HG03571 (cell line): ENCODE data around the gene MAT1A.
"Not testable (repeated sequence)": the region's sequence is repeated elsewhere in the genome, so short reads cannot be mapped to it uniquely, and the experiment has no call there.

Experiments used
- ATAC-seq: cut with Tn5 transposase; IDR thresholded peaks from one replicate; pipeline ENCODE4 v1.9.1; 2021; ENCODE audit not compliant: unreplicated experiment

Gene MAT1A

DNA sequence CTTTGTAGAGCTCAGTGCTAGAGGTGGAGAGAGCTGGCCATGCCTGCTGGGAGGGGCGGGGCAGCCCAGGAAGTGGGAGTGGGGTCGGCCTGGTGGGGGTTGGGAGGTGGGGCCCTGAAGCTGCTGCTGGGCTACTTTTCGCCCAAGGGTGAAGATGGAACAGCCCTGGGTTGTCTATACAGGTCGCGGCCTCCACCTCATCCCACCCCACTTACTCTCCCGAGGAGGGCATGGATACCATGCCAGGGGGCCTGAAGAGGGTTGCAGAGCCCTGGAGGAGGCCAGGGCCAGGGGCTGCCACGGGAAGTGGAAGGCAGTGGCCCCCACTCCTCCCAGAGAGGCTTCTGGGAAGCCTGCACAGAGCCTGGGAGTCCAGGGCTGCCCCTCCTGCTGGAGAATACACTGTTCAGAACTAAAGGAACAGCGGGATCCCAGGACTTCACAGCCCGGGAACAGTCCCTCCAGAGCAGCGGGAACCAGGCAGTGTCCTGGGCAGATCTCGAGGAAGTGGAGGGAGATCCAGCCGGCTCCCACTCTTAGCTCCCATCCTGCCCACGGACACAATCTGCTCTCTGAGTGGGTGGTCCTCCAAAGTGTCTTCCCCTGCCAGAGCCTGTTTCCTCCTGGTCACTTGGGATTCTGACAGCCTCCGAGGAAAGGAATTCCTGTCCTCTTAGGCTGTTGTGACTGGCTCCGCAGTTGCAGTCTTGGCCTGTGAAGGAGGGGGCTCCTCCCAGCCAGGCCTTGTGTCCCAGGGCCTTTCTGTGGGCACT lies 23.5 kb downstream of the MAT1A start:
- no peak for ATAC-seq

DNA sequence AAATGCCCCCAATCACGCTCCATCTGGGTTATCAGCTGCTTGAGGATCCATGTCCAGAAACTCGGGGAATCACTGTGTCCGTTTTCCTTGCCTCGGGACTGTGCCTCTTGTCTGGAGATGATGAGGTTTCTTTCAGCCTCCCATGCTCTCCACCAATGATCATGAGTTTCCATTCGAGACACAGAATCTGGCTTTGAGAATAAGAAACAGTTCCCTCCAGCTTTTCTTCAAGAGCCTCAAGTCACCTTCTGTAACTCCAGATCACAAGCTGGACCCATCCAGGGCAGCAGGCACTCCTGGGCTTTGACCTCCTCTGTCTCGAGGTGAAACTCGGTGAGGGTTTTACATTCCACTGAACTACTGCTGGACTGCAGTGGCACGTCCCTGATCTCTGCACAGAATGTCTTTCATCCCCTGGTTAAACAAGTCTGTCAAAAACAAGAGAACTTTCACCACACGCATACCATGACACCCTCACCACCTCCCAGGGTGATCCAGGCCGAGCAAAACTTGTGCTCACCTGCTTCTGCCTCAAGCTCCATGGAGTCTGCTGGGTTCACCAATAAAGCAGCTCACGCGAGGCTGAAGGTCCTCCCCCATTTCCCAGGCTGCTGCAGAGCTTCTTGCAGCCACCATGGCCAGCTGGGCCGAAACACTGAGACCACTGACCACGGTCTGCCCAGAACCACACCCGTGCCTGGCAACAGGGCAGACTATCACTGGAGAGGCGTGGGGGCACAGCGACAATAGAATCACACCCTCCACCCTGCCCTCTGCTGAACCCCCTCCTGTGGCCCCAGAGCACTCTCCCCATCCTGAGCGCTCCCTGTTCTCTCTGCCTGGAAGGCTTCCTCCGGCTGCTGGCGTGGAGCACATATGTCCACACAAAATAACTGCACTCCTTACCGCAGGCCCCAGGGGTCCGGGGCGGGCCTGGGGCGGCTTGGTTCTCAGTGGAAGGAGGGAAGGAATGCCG lies 25.1 kb downstream of the MAT1A start:
- no peak for ATAC-seq

DNA sequence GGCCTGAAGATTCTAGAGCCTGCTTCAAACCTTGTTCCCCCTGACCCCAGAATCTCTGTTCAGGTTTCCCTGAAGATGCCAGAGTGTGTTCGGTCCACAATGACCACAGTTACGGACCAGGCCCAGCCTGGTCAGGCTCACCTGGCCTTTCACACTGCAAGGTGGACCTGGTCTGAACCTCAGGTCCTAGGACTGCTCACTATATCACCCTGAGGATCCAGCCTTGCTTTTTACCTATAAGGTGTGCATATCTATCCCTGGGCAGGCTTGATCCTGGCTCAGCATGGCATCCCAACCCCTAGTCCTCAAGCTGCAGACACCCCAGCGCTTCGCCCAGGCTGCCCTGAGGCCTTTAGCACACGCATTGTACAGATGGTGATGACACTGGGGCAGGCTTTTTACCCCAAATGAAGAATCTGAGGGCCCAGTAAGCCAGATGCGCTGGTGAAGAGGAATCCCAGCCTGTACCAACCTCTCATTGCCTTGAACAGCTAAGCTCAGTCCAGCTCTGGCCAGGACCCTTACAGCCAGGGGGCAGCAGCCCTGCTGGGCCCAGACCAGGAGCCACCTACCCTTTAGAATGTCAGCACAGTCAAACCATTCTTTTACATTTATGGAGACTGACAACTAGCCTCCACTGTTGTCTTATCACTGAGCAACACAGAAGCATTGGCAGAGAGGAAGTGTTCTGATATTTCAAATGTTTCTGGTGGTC lies 28.0 kb downstream of the MAT1A start:
- no peak for ATAC-seq

DNA sequence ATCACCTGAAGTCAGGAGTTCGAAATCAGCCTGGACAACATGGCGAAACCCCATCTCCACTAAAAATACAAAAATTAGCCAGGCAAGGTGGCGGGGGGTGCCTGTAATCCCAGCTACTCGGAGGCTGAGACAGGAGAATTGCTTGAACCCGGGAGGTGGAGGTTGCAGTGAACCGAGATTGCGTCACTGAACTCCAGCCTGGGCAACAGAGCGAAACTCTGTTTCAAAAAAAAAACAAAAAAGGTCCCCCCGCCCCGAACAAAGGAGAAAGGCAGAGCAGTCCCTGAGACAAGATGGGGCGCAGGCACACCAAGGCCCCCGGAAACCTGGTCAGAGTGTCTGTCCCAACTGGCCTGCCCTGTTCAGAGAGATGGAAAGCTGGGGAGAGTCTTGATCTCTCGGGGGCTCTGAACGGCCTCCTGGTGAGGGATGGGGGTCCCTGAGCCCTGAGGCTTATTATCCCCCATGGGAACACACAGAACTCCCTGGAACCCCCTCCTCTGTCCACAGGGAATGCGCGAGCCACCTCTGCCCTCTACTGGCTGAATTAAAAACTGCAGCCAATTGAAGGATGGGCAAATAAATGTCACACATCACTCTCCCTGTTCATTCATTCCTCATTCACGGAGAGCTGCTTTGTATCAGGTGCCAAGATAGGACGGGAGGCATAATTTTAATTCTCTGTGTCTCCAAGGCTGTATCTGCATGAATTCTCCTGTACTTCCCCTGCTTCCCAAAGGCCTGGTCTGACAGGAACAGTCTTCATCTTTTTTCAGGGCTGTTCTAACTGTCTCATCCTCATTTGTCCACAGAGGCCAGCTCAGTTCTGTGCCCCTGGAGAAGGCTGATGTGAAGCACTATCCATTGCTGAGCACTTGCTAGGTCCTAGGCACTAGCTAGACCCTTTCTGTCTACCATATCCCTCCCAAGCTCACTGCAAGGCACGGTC lies 28.9 kb downstream of the MAT1A start:
- ATAC-seq: no peak

DNA sequence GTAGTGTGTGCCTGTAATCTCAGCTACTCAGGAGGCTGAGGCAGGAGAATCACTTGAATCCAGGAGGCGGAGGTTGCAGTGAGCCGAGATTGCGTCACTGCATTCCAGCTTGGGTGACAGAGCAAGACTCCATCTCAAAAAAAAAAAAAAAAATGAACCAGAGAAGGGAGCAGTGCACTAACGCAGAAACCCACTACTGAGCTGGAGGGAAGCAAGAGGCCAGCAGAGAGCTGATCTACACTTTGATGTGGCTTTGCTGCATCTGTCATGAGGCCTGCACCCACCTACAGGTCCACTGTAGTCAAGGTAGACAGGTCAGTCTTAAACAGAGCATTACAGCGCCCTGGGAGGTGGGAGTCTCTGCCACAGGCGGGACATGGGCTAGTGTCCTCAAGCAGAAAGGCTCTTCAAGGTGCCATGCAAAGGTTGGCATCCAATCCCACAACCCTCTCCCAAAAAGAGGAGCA lies 30.0 kb downstream of the MAT1A start:
- ATAC-seq: no peak

DNA sequence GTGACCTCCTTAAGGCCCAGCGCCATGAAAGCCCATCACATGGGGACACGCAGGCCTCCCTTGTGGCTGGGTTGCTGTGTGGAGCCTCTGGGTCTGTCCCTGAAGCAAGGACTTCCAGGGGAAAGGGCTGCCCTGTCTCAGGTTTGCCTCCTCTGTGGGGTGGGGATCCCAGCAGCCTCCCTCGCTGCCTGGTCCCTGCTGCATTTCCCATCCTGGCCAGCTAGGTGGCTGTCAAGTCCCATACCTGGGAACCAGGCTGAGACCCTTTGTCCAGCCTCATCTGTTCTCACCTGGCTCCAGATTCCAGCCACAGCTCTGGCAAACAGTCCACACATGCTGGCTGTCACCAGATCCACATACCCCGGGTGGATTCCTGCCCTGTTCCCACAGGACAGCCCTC lies 32.7 kb downstream of the MAT1A start:
- ATAC-seq: not testable (repeated sequence)

DNA sequence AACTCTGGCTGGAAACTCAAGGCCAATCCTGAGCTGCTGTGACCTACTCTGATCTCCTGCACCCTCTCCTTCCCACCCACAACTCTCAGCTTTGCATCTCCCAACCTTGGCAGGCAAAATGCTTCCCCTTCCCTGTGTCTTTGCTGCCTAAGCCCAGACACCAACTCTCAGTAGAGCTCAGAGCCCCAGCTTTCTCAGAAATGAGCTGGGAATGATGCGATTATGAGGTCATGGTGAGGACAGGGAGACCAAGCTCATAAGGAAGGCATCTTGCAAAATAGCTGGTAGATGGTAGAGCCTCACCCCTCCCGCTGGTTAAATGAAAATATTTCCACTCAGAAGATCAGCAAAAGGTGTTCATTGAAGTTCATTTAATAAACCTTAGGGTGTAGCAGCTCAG lies 34.7 kb downstream of the MAT1A start:
- not testable (repeated sequence) for ATAC-seq

DNA sequence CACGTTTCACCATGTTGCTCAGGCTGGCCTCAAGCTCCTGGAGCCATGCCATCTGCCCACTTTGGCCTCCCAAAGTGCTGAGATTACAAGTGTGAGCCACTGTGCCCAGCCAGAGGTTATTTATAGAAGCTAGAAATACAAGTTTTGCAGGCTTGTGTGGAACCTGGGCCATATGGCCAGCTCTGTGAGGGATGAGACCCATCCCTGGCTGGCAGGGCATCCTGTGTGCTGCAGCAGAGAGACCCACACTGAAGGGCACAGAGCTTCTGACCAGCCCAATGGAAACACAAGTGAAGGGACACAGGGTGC lies 35.5 kb downstream of the MAT1A start:
- ATAC-seq: peak; percentile 13

DNA sequence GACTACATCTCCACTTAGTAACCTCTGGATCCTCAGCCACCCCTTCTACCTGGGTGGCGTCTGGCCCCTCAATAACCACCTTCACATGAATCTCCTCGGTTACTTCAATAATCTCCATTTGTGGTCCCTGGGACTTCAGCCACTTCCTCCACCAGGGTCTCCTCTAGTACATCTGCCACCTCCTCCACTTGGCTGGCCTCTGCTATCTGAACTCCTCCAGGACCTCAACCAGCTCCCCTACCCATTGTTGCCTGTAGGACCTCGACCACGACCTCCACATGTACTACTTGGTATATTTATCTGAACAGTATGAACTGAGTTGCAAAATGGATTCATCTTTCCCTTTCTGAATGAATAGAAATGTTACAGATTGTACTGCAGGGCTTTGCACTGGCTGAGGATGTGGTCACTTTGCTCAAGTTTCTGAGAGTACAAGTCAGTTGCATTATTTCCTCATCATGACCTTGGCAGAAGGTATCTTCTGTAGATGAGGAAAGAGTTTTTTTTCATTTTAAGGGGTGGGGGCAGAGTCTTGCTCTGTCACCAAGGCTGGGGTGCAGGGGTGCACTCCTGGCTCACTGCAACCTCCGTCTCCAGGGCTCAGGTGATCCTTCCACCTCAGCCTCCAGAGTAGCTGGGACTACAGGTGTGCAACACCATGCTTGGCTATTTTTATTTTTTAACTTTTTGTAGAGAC lies 36.0 kb downstream of the MAT1A start:
- ATAC-seq: peak; percentile 91

DNA sequence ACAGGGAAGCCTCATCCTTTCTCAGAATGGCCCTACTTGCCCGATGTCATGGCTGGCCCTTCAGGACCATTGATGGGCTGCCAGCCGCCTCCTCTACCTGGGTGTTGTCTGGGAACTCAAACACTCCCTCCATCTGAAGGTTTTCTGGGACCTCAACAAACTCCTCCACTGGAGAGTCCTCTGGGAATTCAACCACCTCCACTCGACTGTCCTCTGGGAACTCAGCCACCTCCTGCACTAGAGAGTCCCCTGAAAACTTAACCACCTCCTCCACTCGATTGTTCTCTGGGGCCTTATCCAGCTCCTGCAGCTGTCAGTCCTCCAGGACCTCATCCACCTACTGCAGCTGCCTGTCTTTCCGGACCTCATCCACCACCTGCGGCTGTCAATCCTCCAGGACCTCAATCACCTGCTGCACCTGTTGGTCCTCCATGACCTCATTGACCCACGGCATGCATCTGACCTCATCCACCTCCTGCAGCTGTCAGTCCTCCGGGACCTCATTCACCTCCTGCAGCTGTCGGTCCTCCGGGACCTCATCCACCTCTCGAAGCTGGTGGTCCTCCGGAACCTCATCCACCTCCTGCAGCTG lies 37.1 kb downstream of the MAT1A start:
- ATAC-seq: no peak

DNA sequence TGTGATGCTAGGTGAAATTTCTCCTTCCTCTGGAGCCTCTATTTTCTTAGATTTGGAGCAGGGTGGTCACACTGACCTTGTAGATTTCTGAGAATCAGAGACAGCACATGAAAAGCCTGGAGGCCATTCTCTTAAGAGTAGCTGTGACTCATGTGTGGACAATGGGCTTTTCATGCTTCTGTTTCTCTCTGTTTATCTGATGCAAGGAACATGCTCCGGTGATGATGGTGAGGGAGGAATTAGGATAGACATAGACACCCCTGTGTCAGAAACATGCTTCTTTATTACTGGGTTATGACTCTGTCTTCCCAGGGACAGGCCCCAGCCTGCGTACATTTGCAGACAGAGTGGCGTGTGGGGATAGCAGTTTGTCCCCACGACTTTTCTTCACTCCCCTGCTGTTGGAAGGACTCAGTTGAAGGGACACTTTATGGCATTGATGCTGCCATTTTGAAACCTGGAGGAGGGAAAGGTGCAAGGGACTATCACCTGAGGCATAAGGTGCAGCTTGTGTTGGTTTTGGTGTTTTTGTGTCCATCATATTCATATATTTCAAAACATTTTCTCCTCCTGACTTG lies 37.7 kb downstream of the MAT1A start:
- not testable (repeated sequence) for ATAC-seq

DNA sequence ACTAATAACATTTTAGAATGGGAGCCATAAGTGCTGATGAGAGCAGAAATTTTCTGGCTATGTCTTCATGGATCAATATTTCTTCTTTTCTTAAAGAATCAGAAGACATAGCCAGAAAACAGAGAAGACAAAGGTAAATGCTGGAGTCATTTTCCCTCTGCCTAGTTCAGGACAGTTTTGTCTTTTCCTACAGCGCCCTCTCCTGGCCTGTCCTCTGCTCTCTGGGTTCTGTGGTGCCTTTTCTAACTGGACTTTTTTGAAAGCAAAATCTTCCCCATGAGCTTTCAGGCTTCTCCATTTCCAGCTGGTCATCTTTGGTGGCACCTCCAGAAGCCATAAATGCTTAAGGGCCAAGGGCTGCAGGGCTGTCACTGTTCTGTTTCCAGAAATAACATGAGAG lies 39.1 kb downstream of the MAT1A start:
- ATAC-seq: not testable (repeated sequence)

DNA sequence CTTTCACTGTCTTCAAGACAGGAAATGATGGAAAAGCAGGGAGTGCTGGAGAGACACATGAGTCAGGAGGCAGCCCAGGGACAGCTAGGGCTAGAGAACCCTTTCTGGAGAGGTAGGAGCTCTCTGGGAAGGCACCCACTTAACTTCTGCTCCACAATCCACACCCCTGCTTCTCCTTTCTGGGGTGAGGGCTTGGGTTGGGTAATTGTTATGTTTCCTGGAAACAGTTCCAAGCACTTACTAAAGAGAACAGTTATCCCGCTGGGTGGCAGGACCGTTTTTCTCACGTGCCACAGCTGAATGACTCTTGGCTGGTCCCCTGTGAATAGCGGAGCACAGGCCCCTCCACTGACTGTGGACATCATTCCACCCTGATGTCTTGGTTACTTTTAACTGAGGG lies 39.6 kb downstream of the MAT1A start:
- ATAC-seq: not testable (repeated sequence)

DNA sequence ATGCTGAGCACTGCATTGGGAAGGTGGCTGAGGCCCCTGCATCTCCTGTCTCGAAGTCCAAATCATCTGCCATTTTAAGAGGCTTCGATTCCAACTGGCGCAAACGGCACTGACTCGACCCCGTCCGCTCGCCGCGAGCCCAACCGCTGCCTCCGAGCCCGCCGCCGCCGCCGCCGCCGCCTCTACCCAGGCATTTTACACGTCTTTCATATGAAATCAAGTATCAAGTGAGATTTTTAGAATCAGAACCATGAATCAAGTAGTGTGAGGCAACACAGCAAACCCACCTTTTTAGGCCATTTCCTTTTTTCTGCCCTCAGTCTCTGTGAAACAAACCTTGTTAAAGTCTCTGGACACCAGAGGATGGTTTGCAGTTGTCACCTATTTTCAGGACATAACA lies 41.8 kb downstream of the MAT1A start:
- ATAC-seq: not testable (repeated sequence)

DNA sequence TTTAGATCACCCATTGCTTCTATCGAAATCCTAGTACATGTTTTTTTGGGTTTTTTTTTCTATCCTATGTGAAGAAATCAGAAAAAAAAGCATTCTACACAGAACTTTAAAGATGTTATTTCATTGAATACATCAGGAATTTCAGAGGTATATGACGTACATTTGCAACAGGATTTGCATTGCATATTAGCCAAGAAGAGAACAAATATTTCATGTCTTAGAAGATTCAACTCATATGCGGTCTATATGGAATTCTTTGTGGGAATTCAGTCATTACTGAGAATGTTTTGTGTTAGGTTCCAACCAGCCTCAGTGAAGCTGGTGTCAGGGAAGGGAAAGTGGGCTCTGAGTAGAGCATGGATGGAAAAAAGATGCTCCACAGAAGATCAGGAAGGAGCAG lies 45.1 kb downstream of the MAT1A start:
- not testable (repeated sequence) for ATAC-seq

DNA sequence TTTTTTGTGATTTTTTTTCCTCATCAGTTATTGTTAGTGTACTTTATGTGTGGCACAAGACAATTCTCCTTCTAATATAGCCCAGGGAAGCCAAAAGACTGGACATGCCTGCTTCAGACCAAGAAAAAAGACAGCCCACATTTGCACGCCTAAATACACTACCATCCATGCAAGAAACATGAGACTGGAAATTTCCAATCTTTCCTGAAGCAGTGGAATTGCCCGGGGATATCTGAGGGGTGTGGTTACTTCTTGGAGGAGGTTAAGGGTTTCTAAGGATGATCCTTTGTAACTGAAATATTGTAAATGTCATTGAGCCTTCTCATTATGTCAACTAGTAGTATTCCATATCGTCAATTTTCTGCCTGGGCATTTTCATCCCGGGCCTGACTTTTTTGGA lies 47.1 kb downstream of the MAT1A start:
- not testable (repeated sequence) for ATAC-seq

DNA sequence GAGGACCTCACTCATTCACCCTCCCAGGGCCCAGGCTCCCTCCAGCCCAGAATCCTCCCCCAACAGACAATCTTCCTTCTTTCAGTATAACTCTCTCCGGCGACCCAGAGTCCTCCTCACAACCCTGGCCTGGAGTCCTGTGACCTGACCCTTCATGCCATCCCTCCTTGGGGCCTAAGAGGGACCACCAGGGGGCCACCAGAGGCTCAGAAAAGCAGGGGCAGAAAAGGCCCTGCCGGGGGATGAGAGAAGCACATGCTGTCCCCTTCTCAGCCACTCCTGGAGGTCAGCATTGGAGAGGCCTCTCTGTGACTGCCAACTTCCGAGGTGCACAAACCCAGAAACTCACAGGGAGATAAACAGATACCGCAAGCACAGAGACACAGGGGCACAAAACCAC lies 53.0 kb downstream of the MAT1A start:
- not testable (repeated sequence) for ATAC-seq

DNA sequence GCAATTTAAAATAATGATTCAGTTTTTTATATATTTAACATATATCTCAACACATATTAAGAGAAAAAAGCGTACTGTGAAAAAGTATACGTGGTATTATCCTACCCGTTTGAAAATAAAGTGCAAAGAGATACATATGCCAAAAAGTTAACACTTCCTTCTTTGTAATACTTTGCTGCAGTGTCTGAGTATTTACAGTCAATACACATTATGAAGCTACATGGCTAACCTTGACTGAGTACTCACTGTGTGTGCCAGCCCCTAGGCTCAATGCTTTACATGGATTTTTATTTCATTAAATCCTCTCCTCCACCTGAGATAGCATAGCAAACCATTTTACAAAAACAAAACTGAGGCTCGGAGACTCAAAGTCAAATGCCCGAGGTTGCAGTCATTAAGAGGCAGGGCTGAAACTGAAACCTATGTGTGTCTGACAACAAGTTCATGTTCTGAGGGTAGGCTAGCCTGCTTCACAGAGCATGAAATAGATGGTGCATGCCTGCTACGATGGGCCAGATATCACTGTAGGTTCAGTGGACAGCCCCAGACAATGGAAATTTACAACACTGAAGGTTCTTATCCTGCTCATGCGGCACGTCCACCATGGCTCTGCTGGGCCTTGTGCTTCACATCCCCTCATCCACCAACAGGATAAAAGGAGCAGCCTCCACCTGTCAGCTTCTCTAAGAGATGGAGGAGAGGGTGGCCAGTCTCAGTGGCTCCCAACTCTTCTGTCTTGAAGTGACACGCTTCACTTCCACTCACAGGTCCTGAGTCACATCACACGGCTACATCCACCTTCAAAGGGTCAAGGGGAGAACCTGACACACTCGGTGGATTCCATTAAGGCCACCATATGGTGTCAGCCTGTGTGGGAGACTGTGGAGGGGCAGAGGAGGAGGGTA lies 54.9 kb downstream of the MAT1A start:
- ATAC-seq: peak; percentile 100
